ENCODE data around the gene LSM14B. TPM values are rescaled to one million over a fixed set of nuclear protein-coding genes. Genes with fewer than 3 reads are reported as not detected.

Gene LSM14B
- 54.5 and 56.3 TPM in 2 replicates for total RNA-seq

DNA sequence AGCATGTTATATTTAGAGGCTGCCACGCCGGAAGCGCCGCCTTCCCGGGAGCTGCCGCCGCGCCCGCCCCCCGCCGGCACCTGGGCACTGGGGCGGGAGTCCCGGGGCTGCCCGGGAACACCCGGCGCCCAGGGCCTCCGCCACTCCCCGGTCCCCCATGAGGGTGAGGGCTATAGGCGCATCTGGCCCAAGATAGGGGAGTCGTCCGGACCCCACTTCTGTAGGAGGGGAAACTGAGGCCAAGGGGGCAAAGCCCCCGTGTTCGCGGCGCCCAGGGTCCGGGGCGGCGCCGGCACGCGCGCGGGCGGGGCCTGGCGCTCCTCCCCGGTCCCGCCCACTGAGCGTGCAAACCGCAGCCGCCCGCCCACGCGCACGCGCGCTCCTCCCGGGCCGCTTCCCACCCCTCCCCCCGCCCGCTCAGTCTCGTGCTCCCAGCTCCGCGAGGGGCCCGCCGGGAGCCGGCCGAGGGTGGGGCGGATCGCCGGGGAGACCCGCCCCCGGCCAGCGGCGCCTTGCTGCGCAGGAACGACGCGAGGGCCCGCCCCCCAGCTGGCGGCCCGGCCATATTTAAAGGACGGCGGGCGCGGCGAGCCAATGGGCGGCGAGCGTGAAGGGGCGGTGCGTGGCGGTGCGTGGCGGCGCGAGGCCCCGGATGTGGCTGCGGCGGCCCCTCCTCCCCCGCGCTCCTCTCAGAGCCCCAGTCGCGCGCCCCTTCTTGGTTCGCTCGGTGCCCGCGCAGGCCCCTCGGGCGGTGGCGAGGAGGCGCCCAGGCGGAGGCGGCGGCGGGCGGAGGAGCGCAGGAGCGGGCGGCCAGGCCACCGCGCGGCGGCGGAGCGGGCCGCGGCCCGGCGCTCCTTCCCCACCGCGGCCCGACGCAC lies at the start of gene LSM14B:
Gene LSM14B (plus strand): TSS at position 700 of the 878 bp plus-strand sequence. CDS start 192 bp downstream, outside the sequence.

DNA sequence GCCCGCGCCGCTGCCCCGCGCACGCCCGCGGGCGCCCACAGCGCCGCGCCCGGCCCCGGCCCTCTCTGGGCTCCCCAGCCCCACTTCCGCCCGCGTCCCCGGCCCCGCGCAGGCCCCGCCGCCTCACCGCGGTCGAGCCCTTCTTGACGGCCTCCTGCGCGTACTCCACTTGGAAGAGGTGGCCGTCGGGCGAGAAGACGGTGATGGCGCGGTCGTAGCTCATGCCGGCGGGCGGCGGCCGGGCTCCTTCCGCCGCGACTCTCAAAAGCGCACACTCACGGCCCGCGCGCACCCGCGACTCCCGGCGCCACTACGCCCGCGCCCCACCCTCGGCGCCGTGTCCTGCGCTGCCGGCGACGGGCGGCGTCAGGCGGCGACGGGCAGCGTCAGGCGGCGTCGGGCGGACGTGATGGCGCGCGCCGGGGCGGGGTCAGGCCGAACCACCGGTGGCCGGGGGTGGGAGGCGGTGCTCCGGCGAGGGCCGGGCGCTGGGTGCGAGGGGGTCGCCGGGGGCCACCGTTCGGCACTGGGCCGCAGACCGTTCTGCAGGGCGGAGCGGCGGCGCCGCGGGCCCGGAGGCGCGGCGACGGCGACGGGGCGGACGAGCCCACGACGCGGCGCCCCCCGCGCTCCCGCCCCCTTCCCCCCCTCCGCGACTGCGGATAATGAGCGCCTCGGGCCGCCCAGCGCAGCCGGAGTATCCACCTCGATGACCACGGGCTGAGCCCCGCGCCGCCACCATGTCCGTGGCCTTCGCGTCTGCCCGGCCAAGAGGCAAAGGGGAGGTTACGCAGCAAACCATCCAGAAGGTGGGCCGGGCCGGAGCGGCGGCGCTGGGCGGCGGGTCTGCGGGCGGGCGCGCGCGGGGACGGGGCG lies 21.0 kb downstream of the LSM14B start, which contains the start of the genes PSMA7 and SS18L1:
Gene PSMA7 (minus strand): TSS at position 314 of the 876 bp plus-strand sequence. CDS start 91 bp downstream, at position 223.
Gene SS18L1 (plus strand): TSS at position 689 of the 876 bp plus-strand sequence. CDS start 52 bp downstream, at position 741.

DNA sequence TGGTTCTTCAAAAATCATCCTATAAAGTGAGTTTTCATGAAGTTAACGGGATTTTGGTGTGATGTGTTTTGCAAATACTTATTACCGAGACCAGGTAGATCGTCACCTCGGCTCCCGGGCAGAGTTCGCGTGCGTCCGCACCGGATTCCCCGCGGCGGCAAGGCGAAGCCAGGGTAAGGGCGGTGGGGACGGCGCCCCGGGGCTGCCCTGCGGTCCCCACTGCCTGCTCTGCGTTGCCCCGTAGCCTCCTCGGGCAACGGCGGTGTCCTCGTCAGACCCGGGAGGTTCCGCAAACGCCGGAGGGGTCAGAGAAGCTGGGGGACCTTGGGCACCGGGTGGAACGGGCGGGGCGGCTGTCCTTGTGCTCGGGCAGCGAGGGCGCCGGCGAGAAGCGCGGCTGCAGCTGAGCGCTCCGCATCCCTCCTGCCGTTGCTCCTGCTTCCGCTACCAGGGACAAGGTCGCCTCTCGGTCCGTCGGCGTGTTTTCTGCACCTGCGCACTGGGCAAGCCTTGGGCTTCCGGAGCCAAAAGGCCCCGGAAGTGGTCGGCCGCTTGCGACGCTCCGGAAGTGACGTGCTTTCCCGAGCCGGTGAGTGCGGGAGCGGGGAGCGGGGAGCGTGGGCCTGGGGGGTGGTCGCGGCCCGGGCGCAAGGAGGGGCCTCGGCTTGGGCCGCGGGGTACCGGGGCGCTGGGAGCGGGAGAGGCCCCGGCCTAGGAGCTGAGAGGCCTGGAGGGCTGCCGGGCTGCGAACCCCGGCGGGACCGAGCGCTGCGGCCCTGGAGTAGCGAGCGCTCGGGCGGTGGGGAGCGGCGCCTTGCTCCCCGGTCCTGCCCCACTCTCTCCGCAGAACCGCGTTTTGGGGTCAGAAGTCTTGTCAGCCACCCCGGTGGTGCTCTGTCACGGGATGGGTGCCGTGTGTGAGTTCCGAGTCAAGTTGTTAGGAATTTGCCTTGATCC lies 60.5 kb downstream of the LSM14B start, which contains the start of gene MTG2:
Gene MTG2 (plus strand): TSS at position 560 of the 957 bp plus-strand sequence. CDS start 10,393 bp downstream, outside the sequence.

Other genes starting within 250 kb of the LSM14B start
- gene TAF4, start 56.6 kb upstream of the LSM14B start, total RNA-seq, result 4.4 and 4.6 TPM in 2 replicates
- 356 and 601 TPM in 2 replicates for gene PSMA7, start 20.9 kb downstream of the LSM14B start, total RNA-seq
- gene SS18L1, start 21.3 kb downstream of the LSM14B start, total RNA-seq, result 10.8 and 10.9 TPM in 2 replicates
- 20.9 and 25.7 TPM in 2 replicates for gene MTG2, start 60.6 kb downstream of the LSM14B start, total RNA-seq
- not detected in 2 replicates for gene HRH3, start 97.8 kb downstream of the LSM14B start, total RNA-seq
- 23.0 and 32.7 TPM in 2 replicates for gene OSBPL2, start 116.0 kb downstream of the LSM14B start, total RNA-seq
- 86.4 and 138 TPM in 2 replicates for gene ADRM1, start 180.5 kb downstream of the LSM14B start, total RNA-seq
- gene LAMA5, start 244.8 kb downstream of the LSM14B start, total RNA-seq, result 25.2 and 68.2 TPM in 2 replicates

Data from uterine smooth muscle cell (primary cell).